ENCODE data around the gene ME1.
"Not testable (repeated sequence)": the region's sequence is repeated elsewhere in the genome, so short reads cannot be mapped to it uniquely, and the experiment has no call there.

The ME1 gene

GRCh38 chr6:83252719-83253118, 178.1 kb downstream of the ME1 start:
- DNase-seq: no peak

- DNase-seq: no peak
Measured at GRCh38 chr6:83250235-83250634, 180.6 kb downstream of the ME1 start.

DNA sequence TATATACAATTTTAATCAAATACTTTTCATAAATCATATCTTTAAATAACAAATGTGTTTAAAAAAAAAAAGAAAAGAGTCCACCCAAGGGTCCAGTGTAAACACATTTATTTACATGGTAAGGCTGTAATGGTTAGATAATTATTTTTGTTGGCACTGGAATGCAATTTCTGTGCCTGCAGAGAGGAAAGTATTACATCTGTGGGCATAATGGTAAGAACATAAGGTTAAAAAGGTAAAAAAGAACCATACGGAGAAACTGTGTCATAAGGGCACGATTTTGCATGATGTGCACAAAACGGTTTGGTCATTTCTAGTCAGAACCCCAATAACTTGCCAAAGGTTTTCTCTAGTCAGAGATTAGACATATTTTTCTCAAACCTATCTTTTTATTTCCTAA, 183.4 kb downstream of the ME1 start:
- no peak for DNase-seq

DNA sequence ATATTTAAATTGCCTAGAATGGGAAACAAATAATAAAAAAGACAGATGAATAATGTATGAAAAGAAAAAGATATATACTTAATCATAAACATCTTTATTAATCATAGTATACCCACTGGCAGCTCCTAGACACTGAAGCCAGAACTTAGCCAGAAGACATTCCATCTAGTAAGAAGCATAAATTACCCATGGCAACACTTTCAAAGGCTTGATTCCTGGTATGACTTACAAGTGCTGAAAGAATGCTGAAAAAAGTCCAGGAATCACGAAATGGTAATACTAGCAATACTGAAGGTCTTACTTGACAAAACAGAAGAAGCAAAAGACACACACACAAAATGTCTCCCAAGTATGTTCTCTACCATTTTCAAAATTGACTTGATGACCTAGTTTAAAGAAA, 199.7 kb downstream of the ME1 start:
- no peak for DNase-seq

DNA sequence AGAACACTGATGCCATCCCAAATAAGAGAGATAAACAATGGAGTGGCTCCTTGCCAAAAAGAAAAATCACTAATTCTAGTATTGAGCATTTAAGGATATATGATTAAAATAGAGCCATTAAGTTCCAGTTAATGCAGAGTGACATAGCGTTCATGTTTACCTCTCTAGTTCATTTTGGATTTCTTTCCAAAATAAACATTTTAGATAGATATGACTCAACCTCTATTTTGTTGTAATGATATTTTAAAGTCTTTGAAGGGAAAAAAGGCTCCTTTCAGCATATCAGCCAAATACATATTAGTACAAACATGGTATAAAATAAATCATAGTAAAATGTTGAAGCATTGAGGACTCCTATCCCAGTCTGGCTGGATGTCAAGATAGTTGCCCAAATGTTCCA, 204.3 kb downstream of the ME1 start:
- no peak for DNase-seq

DNA sequence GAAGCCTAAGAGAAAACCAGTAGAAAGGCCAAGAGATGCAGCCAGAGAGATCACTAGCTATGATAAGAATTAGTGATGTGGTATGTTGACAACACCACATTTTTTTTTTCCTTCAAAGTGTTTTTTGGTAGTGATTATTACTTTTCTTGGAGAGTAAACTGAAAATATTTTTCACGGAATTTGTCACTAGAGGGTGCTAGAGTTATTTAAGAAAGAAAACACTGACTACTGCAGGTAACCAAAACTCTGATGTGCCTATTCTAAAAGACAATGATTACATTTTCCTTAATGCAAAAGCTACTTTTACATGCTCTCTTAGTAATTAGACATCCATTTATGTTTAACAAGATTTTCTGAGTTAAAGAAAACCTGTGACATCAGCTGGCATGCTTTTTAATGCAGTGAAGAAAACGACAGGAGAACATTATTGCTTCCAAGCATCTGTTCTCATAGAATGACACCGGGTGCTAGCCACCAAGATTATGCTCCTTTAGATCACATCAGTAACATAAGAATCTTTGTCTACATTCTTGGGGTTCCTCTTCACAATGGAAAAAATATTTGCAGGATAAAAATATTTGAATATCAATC, 208.9 kb downstream of the ME1 start:
- DNase-seq: no peak

GRCh38 chr6:83221276-83221675, 209.6 kb downstream of the ME1 start:
- no peak for DNase-seq

DNA sequence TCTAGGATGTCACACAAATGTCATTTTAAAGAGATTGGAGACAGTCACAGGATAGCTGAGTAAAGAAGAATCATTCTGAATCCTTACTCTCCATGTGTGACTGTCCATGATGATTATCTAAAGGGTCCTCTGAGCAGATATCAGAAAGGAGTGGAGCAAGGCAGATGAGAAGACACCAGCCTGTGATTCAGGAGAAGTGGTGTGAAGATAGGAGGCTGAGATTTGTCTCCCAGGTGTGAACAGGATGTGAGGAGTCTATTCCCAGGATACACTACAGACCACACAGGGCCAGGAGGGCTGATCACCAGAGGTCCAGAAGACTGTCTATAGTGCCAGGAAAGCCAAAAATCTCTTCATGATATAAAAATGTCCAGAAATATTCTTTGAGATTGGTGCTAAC, 210.7 kb downstream of the ME1 start:
- DNase-seq: no peak

DNA sequence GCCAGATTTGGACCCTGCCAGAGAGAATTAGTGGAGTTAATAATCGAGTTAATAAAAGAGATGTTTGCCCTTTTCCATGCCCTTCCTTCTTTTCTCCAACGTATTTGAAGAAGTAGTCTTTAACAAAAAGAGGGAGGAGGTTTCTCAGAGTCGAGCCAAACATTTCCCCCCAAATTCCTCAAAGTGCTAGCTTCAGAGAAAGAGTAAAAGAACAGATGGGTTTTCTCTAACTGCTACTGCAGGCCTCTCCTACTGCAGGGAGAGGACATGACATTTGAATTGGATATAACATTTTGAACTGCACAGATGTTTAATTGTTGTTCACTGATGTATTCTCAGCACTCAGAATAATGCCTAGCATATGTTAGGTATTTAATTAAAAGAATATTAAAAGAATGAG, 212.2 kb downstream of the ME1 start:
- DNase-seq: no peak

- no peak for DNase-seq
Measured at GRCh38 chr6:83216806-83217205, 214.0 kb downstream of the ME1 start.

- peak; percentile 64 for DNase-seq
Measured at GRCh38 chr6:83215131-83216047, 215.5 kb downstream of the ME1 start.

- no peak for DNase-seq
Measured at GRCh38 chr6:83202031-83202430, 228.8 kb downstream of the ME1 start.

GRCh38 chr6:83199863-83200225, 231.0 kb downstream of the ME1 start:
- no peak for DNase-seq

DNA sequence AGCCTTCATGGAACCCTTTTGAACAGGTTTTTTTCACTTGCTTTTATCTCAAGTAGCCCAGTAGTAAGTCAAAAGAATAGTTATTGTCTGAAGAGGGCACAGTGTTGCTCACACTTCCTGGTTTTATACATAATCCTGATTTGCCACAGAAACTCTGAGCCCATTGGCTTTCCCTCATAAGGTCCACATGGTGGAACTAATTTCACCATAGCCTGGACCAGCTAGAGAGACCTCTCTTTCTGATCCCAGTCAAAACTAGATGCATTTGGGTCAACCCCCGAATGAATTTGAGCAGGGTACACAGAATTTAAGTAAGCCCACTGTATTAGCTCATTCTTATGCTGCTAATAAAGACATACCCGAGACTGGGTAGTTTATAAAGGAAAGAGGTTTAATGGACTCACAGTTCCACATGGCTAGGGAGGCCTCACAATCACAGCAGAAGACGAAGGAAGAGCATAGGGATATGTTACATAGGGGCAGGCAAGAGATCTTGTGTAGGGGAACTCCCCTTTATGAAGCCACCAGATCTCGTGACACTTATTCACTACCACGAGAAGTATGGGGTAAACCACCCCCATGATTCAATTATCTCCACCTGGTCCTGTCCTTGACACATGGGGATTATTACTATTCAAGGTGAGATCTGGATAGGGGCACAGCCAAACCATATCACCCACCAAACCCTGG, 231.5 kb downstream of the ME1 start:
- no peak for DNase-seq

DNA sequence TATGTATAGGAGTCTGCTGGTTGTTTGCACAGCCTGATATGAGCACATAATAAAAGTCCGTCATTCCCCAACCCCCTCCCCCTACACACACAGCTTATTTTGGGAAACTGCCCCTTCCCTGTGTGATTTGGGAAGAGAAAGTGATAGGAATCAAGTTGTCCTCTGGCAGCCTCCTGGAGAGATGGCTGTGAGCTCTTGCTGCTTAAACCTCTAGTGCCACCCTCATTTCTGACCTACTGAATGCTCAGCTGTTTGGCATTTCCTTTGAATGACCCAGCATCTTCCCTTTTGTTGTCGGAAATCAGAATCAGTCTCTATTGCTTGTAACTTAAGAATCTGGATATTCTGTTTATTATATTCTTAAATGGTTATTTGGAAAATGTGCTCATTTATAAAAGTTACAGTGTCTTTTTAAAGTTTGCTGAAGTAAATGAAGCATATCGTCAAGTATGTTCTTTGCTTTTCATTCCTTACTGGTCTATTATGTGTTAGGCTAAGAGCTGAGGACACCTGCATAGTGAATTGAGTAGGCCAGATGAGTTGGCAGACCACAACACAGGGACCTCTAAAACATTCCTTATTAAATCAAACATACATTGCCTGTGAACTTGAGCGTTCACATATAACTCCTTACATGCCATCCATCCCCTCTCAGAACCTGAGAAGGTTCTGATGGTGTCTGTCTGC, 232.2 kb downstream of the ME1 start:
- no peak for DNase-seq

DNA sequence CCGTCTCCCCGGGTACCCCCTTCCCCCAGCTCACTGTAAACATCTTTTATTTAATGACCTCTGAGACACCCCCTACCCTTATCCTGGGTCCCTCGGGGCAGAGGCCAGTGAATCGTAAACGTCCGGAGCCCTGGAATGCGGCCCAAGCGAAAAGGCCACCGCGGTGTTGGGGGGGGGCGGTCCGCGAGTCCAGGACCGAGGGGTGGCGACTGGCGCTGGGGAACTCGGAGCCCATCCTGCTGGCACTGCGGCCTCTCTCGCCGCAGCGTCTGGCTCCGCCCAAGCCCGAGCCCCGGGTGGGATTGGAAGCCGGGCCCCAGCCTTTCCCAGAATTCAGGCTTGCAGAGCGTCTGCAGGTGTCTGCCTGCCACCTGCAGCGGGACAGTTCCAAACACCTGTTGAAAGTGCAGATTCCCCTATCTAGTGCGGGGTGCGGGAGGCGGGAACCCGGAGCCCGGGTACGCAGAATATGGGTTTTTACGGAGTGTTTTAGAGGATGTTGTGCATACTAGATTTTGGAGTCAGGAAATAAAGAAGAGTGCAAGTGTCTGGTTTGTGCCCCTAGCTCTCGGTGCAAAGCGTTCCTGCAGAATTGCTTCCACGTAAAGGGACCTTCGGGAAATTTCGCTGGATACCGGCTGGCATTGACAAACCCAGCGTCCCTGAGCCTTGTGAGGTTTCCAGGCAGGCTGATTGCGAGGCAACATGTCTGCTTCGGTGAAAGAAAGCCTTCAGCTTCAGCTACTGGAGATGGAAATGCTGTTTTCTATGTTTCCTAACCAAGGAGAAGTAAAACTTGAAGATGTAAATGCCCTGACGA, 236.9 kb downstream of the ME1 start:
- peak; percentile 13 for DNase-seq

GRCh38 chr6:83192871-83193746, 237.7 kb downstream of the ME1 start, which contains the start of the genes PGM3 and RWDD2A:
PGM3 (minus strand) TSS chr6:83193265; CDS start chr6:83191012, 2,253 bp downstream.
RWDD2A (plus strand) TSS chr6:83193357; CDS start chr6:83194452, 1,095 bp downstream.
- DNase-seq: peak; percentile 90

DNA sequence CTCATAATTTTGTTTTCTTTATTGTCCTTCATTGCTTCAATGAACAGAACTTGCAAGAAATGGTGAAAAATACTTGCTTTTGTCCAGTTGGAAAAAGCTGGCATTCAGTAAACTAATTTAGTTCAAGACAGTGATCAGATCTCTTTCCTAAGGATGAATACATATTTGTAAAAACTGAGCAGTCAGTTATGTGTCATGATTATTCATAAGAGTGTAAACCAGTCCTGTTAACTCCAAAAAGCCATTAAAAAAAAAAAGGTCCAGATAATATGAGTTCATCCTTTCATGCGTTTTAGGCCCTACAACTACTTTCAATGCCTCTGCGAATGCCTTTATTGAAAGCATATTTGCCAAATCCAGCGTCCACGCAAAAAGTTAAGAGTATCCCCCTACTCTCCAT, 238.4 kb downstream of the ME1 start:
- DNase-seq: no peak

- DNase-seq: not testable (repeated sequence)
Measured at GRCh38 chr6:83191974-83192373, 238.9 kb downstream of the ME1 start.

GRCh38 chr6:83190626-83191025, 240.2 kb downstream of the ME1 start:
- no peak for DNase-seq

GRCh38 chr6:83188501-83188900, 242.3 kb downstream of the ME1 start:
- no peak for DNase-seq
